NCI-H524 treated with DMSO at 0.1 percent for 48 hours (cell line): ENCODE results near the gene WBP11.
"Not testable (repeated sequence)": the region's sequence is repeated elsewhere in the genome, so short reads cannot be mapped to it uniquely, and the experiment has no call there.

Source experiments
- DNase-seq: peaks from one replicate; lab custom pipeline; 2025; lab: John Stamatoyannopoulos, UW

The WBP11 gene

GRCh38 chr12:14771651-14772137, 31.6 kb downstream of the WBP11 start:
- DNase-seq: no peak

GRCh38 chr12:14770496-14771461, 32.5 kb downstream of the WBP11 start:
- DNase-seq: peak; percentile 71

GRCh38 chr12:14769969-14770495, 33.2 kb downstream of the WBP11 start:
- DNase-seq: peak; percentile 44

- no peak for DNase-seq
Measured at GRCh38 chr12:14769466-14769968, 33.8 kb downstream of the WBP11 start.

- DNase-seq: no peak
Measured at GRCh38 chr12:14768823-14769405, 34.4 kb downstream of the WBP11 start.

- no peak for DNase-seq
Measured at GRCh38 chr12:14767617-14768016, 35.7 kb downstream of the WBP11 start.

GRCh38 chr12:14766649-14767215, 36.5 kb downstream of the WBP11 start:
- no peak for DNase-seq

- not testable (repeated sequence) for DNase-seq
Measured at GRCh38 chr12:14766020-14766419, 37.3 kb downstream of the WBP11 start.

GRCh38 chr12:14765398-14765797, 37.9 kb downstream of the WBP11 start:
- no peak for DNase-seq

- not testable (repeated sequence) for DNase-seq
Measured at GRCh38 chr12:14759711-14760280, 43.5 kb downstream of the WBP11 start.

GRCh38 chr12:14756334-14757143, 46.7 kb downstream of the WBP11 start:
- no peak for DNase-seq

- DNase-seq: no peak
Measured at GRCh38 chr12:14751986-14752385, 51.3 kb downstream of the WBP11 start.

GRCh38 chr12:14743061-14743460, 60.2 kb downstream of the WBP11 start:
- DNase-seq: no peak

- DNase-seq: no peak
Measured at GRCh38 chr12:14741942-14742341, 61.3 kb downstream of the WBP11 start.

GRCh38 chr12:14741153-14741552, 62.1 kb downstream of the WBP11 start:
- no peak for DNase-seq

- DNase-seq: not testable (repeated sequence)
Measured at GRCh38 chr12:14736441-14736840, 66.8 kb downstream of the WBP11 start.
